Liver (tissue), 9 donors: ENCODE results near the gene SMPDL3B. TPM values are rescaled to one million over a fixed set of nuclear protein-coding genes. Genes with fewer than 3 reads are reported as not detected.

Experiments
- DNase-seq: peaks from one replicate; pipeline ENCODE4 v3.0.0-alpha.2; 2017; ENCODE audit warnings: low spot score
- H3K27ac ChIP-seq, 2 donors: one replicate each; pipeline ENCODE4 v1.7.0; 2013; ENCODE audit warnings: inconsistent platforms in 2 of 2, low read length in 2 of 2, control low read depth in 1 of 2, low read depth in 1 of 2, mild to moderate bottlenecking in 1 of 2
- H3K27me3 ChIP-seq, 4 donors: one replicate each; pipeline versions ENCODE4 v1.6.1 to v1.7.0; 2013; ENCODE audit warnings: low read length in 3 of 4, inconsistent platforms in 1 of 4, mild to moderate bottlenecking in 1 of 4, moderate library complexity in 1 of 4; ENCODE audit not compliant: control insufficient read depth in 4 of 4, insufficient read depth in 4 of 4
- H3K36me3 ChIP-seq, 4 donors: one replicate each; pipeline versions ENCODE4 v1.6.1 to v1.7.0; 2013; ENCODE audit warnings: low read length in 3 of 4, mild to moderate bottlenecking in 3 of 4, low read depth in 1 of 4, moderate library complexity in 1 of 4; ENCODE audit not compliant: control insufficient read depth in 4 of 4, insufficient read depth in 3 of 4
- H3K4me1 ChIP-seq, 4 donors: one replicate each; pipeline versions ENCODE4 v1.6.1 to v1.7.0; 2013; ENCODE audit warnings: low read length in 3 of 4, mild to moderate bottlenecking in 3 of 4, moderate library complexity in 1 of 4; ENCODE audit not compliant: control insufficient read depth in 4 of 4, insufficient read depth in 4 of 4
- H3K4me3 ChIP-seq, 3 donors: one replicate each; pipeline versions ENCODE4 v1.6.1 to v1.7.0; 2013; ENCODE audit warnings: low read length in 3 of 3, control low read depth in 1 of 3, low read depth in 1 of 3, mild to moderate bottlenecking in 1 of 3
- H3K9ac ChIP-seq, 2 donors: one replicate each; pipeline ENCODE4 v1.7.0; 2013; ENCODE audit warnings: low read length in 2 of 2, mild to moderate bottlenecking in 2 of 2, moderate library complexity in 2 of 2, control low read depth in 1 of 2, low read depth in 1 of 2
- H3K9me3 ChIP-seq, 4 donors: one replicate each; pipeline versions ENCODE4 v1.6.1 to v1.7.0; 2013; ENCODE audit warnings: low read length in 3 of 4; ENCODE audit not compliant: control insufficient read depth in 4 of 4
- ATF3 ChIP-seq: IDR thresholded peaks from 2 replicates; pipeline ENCODE4 v1.6.1; 2016; ENCODE audit warnings: antibody characterized with exemption
- CTCF ChIP-seq: fragments of 150-350 bp; IDR thresholded peaks from 2 replicates; pipeline ENCODE4 v1.5.1; 2017; ENCODE audit warnings: improper control_type of control experiment, low read depth, low read length; ENCODE audit not compliant: missing input control
- EGR1 ChIP-seq, 2 donors: IDR thresholded peaks; 2 replicates each; pipeline ENCODE4 v1.6.1; 2016 to 2018; ENCODE audit warnings: antibody characterized with exemption in 2 of 2, low read depth in 2 of 2
- FOXA1 ChIP-seq: IDR thresholded peaks from 2 replicates; pipeline ENCODE4 v1.6.1; 2016; ENCODE audit warnings: antibody characterized with exemption
- FOXA2 ChIP-seq: IDR thresholded peaks from 2 replicates; pipeline ENCODE4 v1.6.1; 2016; ENCODE audit warnings: antibody characterized with exemption
- HNF4A ChIP-seq, 2 donors: conservative IDR thresholded peaks; 2 replicates each; pipeline ENCODE4 v1.6.1; 2016; ENCODE audit warnings: antibody characterized with exemption in 2 of 2, mild to moderate bottlenecking in 2 of 2
- HNF4G ChIP-seq: IDR thresholded peaks from 2 replicates; pipeline ENCODE4 v1.6.1; 2016; ENCODE audit warnings: antibody characterized with exemption
- MAX ChIP-seq: IDR thresholded peaks from 2 replicates; pipeline ENCODE4 v1.6.1; 2016; ENCODE audit warnings: antibody characterized with exemption
- NR2F2 ChIP-seq: IDR thresholded peaks from 2 replicates; pipeline ENCODE4 v1.6.1; 2016; ENCODE audit warnings: antibody characterized with exemption
- RAD21 ChIP-seq, 2 donors: IDR thresholded peaks; 2 replicates each; pipeline ENCODE4 v1.6.1; 2016; ENCODE audit warnings: antibody characterized with exemption in 2 of 2, mild to moderate bottlenecking in 2 of 2
- WGBS: extraction: QIAGEN DNeasy Blood & Tissue Kit; methylation state at CpG from one replicate; pipeline ENCODE4 v1.1.7; 2013; 5-methylcytosine and 5-hydroxymethylcytosine counted together
- polyA plus RNA-seq, 2 donors: library from polyadenylated mRNA; stranded (reverse) in 1 of 2; unstranded in 1 of 2; fragments of 200-250 nt in 1 of 2; fragments of >200 nt in 1 of 2; fragmentation: Nextera tagmentation in 1 of 2; extraction: Ambion mirVana in 1 of 2; gene quantifications; one replicate each; pipeline versions ENCODE4 v1.2.1 to v1.2.3, GENCODE V29; 2013 to 2015
- total RNA-seq, 2 donors: library from RNA; depleted of rRNA; stranded (reverse); fragments of >200 nt; gene quantifications; one replicate each; pipeline ENCODE4 v1.2.3, GENCODE V29; 2014
- TF ChIP-seq, protein P1 (sequence below): IDR thresholded peaks from 2 replicates; pipeline ENCODE4 v1.6.1; 2016; ENCODE audit warnings: antibody characterized with exemption
- donor health status: healthy.
- donor health status: healthy.
- donor health status: healthy.
- donor health status: healthy.
- donor health status: healthy.

Gene SMPDL3B
- total and polyA plus RNA-seq, 4 donors, result 0.24 to 0.37 (median 0.32) TPM

GRCh38 chr1:27974417-27974781 lies 39.6 kb downstream of the SMPDL3B start:
- no peaks in the 10 kb centered on the region for H3K27me3 ChIP-seq
- no peak overlapping the region for H3K4me3 ChIP-seq
- TF ChIP-seq NR2F2, result no peak
- no peak for TF ChIP-seq FOXA2
- no peak for TF ChIP-seq EGR1 (IDR thresholded peaks at IDR 0.05; ENCODE audit: low read depth in 2 of 2)
- no peak for TF ChIP-seq FOXA1
- TF ChIP-seq HNF4G, result no peak
- TF ChIP-seq ATF3, result no peak
- TF ChIP-seq HNF4A (conservative IDR thresholded peaks at IDR 0.05), result no peak
- no peak for TF ChIP-seq MAX
- TF ChIP-seq CTCF, result no peak
- H3K4me1 ChIP-seq, result peaks cover 0 to 2% (median 0%) of the 10 kb centered on the region in 4 donors
- H3K9ac ChIP-seq, result no peak overlapping the region
- no peaks in the 10 kb centered on the region for H3K9me3 ChIP-seq
- no peak for DNase-seq
- peaks cover 7 to 20% (median 13%) of the 10 kb centered on the region in 4 donors for H3K36me3 ChIP-seq
- H3K27ac ChIP-seq, result no peak overlapping the region

GRCh38 chr1:27979151-27979858 lies 44.5 kb downstream of the SMPDL3B start:
- no peak overlapping the region for H3K9ac ChIP-seq
- peaks cover 4 to 10% (median 7%) of the 10 kb centered on the region in 4 donors for H3K36me3 ChIP-seq
- no peaks in the 10 kb centered on the region for H3K9me3 ChIP-seq
- H3K27me3 ChIP-seq, result no peaks in the 10 kb centered on the region
- H3K4me1 ChIP-seq, result peaks cover 0 to 4% (median 0%) of the 10 kb centered on the region in 4 donors
- 88% methylated on average over 1 of the region's 1 CpG for WGBS
- no peak for DNase-seq
- H3K4me3 ChIP-seq, result no peak overlapping the region
- TF ChIP-seq RAD21 (IDR thresholded peaks at IDR 0.05), result peak; percentile 88
- peak; percentile 55 for TF ChIP-seq CTCF
- TF ChIP-seq FOXA2, result peak; percentile 79
- TF ChIP-seq FOXA1, result peak; percentile 34
- TF ChIP-seq, protein P1, sequence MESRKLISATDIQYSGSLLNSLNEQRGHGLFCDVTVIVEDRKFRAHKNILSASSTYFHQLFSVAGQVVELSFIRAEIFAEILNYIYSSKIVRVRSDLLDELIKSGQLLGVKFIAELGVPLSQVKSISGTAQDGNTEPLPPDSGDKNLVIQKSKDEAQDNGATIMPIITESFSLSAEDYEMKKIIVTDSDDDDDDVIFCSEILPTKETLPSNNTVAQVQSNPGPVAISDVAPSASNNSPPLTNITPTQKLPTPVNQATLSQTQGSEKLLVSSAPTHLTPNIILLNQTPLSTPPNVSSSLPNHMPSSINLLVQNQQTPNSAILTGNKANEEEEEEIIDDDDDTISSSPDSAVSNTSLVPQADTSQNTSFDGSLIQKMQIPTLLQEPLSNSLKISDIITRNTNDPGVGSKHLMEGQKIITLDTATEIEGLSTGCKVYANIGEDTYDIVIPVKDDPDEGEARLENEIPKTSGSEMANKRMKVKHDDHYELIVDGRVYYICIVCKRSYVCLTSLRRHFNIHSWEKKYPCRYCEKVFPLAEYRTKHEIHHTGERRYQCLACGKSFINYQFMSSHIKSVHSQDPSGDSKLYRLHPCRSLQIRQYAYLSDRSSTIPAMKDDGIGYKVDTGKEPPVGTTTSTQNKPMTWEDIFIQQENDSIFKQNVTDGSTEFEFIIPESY, result no peak
- TF ChIP-seq MAX, result no peak
- no peak overlapping the region for H3K27ac ChIP-seq
